H1 (cell line): ENCODE measurements around the gene NFIA. TPM values are rescaled to one million over a fixed set of nuclear protein-coding genes. Genes with fewer than 3 reads are reported as not detected.

Source experiments
- CTCF ChIA-PET: fragments of 300-600 bp; sonication (Branson Sonifier 250); formaldehyde crosslinking; loops from one replicate; lab custom pipeline; 2021; ENCODE audit not compliant: partially characterized antibody; lab: Charles Lee
- POLR2A ChIA-PET: fragments of 300-600 bp; sonication (Branson Sonifier 250); formaldehyde crosslinking; loops from one replicate; lab custom pipeline; 2021; ENCODE audit warnings: inconsistent platforms; ENCODE audit not compliant: partially characterized antibody; lab: Charles Lee
- DNase-seq, 2 experiments: peaks; one replicate each; pipeline versions ENCODE4 v3.0.0 to v3.0.0-alpha.2; 2010 to 2022; ENCODE audit warnings: low spot score in 2 of 2, low read depth in 1 of 2, mixed read lengths in 1 of 2
- FAIRE-seq: peaks from 2 replicates; lab custom pipeline; 2011; peaks lifted over from hg19 to GRCh38; lab: Jason Lieb, UNC
- H2AFZ ChIP-seq: 2 replicates; pipeline ENCODE4 v1.8.1; 2012; ENCODE audit warnings: low read length, inconsistent platforms
- H2AK5ac ChIP-seq: 2 replicates; pipeline ENCODE4 v1.6.1; 2013; ENCODE audit warnings: low read depth, low read length
- H2BK120ac ChIP-seq: replicated peaks from 2 replicates; pipeline ENCODE3; 2013; ENCODE audit warnings: low read depth, low read length, inconsistent platforms
- H2BK12ac ChIP-seq: 2 replicates; pipeline ENCODE4 v1.6.1; 2013; ENCODE audit warnings: low read depth, low read length
- H2BK15ac ChIP-seq: 2 replicates; pipeline ENCODE4 v1.6.1; 2013; ENCODE audit warnings: low read length
- H2BK20ac ChIP-seq: 2 replicates; pipeline ENCODE4 v1.6.1; 2013; ENCODE audit warnings: low read length
- H2BK5ac ChIP-seq: 2 replicates; pipeline ENCODE4 v1.6.1; 2013; ENCODE audit warnings: low read depth, low read length
- H3K14ac ChIP-seq: 2 replicates; pipeline ENCODE4 v1.6.1; 2013; ENCODE audit warnings: inconsistent platforms; ENCODE audit not compliant: insufficient read length
- H3K18ac ChIP-seq: 2 replicates; pipeline ENCODE4 v1.6.1; 2013; ENCODE audit warnings: low read length; ENCODE audit errors: extremely low read depth
- H3K23ac ChIP-seq: 2 replicates; pipeline ENCODE4 v1.6.1; 2013; ENCODE audit warnings: inconsistent platforms; ENCODE audit not compliant: insufficient read length
- H3K23me2 ChIP-seq: 2 replicates; pipeline ENCODE4 v1.6.1; 2013; ENCODE audit warnings: low read depth, low read length
- H3K27ac ChIP-seq: 2 replicates; pipeline ENCODE4 v1.6.1; 2011; ENCODE audit warnings: low read depth, low read length, inconsistent platforms
- H3K27me3 ChIP-seq, 4 experiments: replicated peaks in 1 of 4; 1 replicate in 1 of 4; 2 replicates in 3 of 4; pipeline versions ENCODE4 v1.6.1 to v1.8.1; 2011 to 2013; ENCODE audit warnings: low read length in 3 of 4, mild to moderate bottlenecking in 3 of 4, inconsistent platforms in 2 of 4, mixed read lengths in 2 of 4, moderate library complexity in 1 of 4; ENCODE audit not compliant: control insufficient read depth in 3 of 4, insufficient read depth in 3 of 4; ENCODE audit errors: extremely low read depth in 1 of 4
- H3K36me3 ChIP-seq, 4 experiments: 2 replicates each; pipeline versions ENCODE4 v1.6.1 to v1.8.1; 2011 to 2013; ENCODE audit warnings: mild to moderate bottlenecking in 4 of 4, low read length in 3 of 4, moderate library complexity in 2 of 4, control low read depth in 1 of 4, inconsistent platforms in 1 of 4; ENCODE audit not compliant: insufficient read depth in 4 of 4, control insufficient read depth in 2 of 4
- H3K4ac ChIP-seq: replicated peaks from 2 replicates; pipeline ENCODE3; 2013; ENCODE audit warnings: low read length, low read depth, mixed read lengths, inconsistent platforms; ENCODE audit not compliant: insufficient read length
- H3K4me1 ChIP-seq, 4 experiments: replicated peaks in 1 of 4; 1 replicate in 1 of 4; 2 replicates in 3 of 4; pipeline versions ENCODE4 v1.6.1 to v1.8.1; 2011 to 2013; ENCODE audit warnings: low read length in 3 of 4, inconsistent platforms in 2 of 4, mixed read lengths in 1 of 4; ENCODE audit not compliant: insufficient read depth in 4 of 4, control insufficient read depth in 3 of 4
- H3K4me2 ChIP-seq, 2 experiments: 2 replicates each; pipeline versions ENCODE4 v1.6.1 to v1.8.1; 2011 to 2013; ENCODE audit warnings: low read depth in 2 of 2, low read length in 2 of 2, control low read depth in 1 of 2, inconsistent platforms in 1 of 2, mild to moderate bottlenecking in 1 of 2; ENCODE audit not compliant: insufficient read depth in 1 of 2
- H3K4me3 ChIP-seq, 4 experiments: fragments of 200-600, 300-600 bp in 1 of 4; sonication (generic), shearing (Covaris generic), sonication (Bioruptor Twin) in 1 of 4; 2 replicates each; pipeline versions ENCODE4 v1.5.1 to v1.8.1; 2011 to 2016; ENCODE audit warnings: low read length in 4 of 4, low read depth in 3 of 4, control low read depth in 2 of 4, inconsistent platforms in 2 of 4, mild to moderate bottlenecking in 2 of 4, mixed read lengths in 1 of 4, moderate library complexity in 1 of 4; ENCODE audit not compliant: insufficient read depth in 2 of 4; ENCODE audit errors: extremely low read depth in 1 of 4
- H3K56ac ChIP-seq: replicated peaks from 2 replicates; pipeline ENCODE3; 2013; ENCODE audit warnings: low read depth, mild to moderate bottlenecking, mixed read lengths, low read length, inconsistent platforms; ENCODE audit not compliant: insufficient read length
- H3K79me1 ChIP-seq: 2 replicates; pipeline ENCODE4 v1.6.1; 2013; ENCODE audit warnings: low read depth, low read length, control low read depth
- H3K79me2 ChIP-seq, 2 experiments: 2 replicates each; pipeline versions ENCODE4 v1.6.1 to v1.8.1; 2012 to 2013; ENCODE audit warnings: low read length in 2 of 2, mild to moderate bottlenecking in 2 of 2, inconsistent platforms in 1 of 2; ENCODE audit not compliant: insufficient read depth in 2 of 2, control insufficient read depth in 1 of 2
- H3K9ac ChIP-seq, 4 experiments: replicated peaks in 1 of 4; 1 replicate in 1 of 4; 2 replicates in 3 of 4; pipeline versions ENCODE4 v1.6.1 to v1.8.1; 2011 to 2013; ENCODE audit warnings: low read depth in 3 of 4, low read length in 3 of 4, control low read depth in 2 of 4, mild to moderate bottlenecking in 2 of 4, moderate library complexity in 2 of 4, inconsistent platforms in 1 of 4; ENCODE audit errors: extremely low read depth in 1 of 4
- H3K9me3 ChIP-seq, 2 experiments: 2 replicates each; pipeline versions ENCODE4 v1.6.1 to v1.8.1; 2012 to 2013; ENCODE audit warnings: mild to moderate bottlenecking in 2 of 2, moderate library complexity in 2 of 2, control low read depth in 1 of 2, inconsistent platforms in 1 of 2, low read depth in 1 of 2, low read length in 1 of 2, mixed read lengths in 1 of 2; ENCODE audit not compliant: insufficient read depth in 2 of 2
- H4K20me1 ChIP-seq, 2 experiments: replicated peaks in 1 of 2; 2 replicates each; pipeline versions ENCODE3 to v1.8.1; 2011 to 2013; ENCODE audit warnings: inconsistent platforms in 2 of 2, low read length in 2 of 2, mild to moderate bottlenecking in 1 of 2; ENCODE audit not compliant: insufficient read depth in 2 of 2, control insufficient read depth in 1 of 2
- H4K5ac ChIP-seq: 2 replicates; pipeline ENCODE4 v1.6.1; 2013; ENCODE audit warnings: low read length, low read depth, mixed read lengths, inconsistent platforms; ENCODE audit not compliant: insufficient read length
- H4K8ac ChIP-seq: 2 replicates; pipeline ENCODE4 v1.8.0; 2013; ENCODE audit warnings: mild to moderate bottlenecking, moderate library complexity, low read length, inconsistent platforms; ENCODE audit not compliant: insufficient read depth; ENCODE audit errors: extremely low read depth
- H4K91ac ChIP-seq: replicated peaks from 2 replicates; pipeline ENCODE3; 2013; ENCODE audit warnings: low read length, mixed read lengths, inconsistent platforms; ENCODE audit not compliant: insufficient read length
- HDAC2 ChIP-seq, 2 experiments: fragments of 300-600 bp in 1 of 2; sonication (generic) in 1 of 2; IDR thresholded peaks; 2 replicates each; pipeline ENCODE4 v1.6.1; 2011 to 2012; ENCODE audit warnings: low read depth in 2 of 2, low read length in 2 of 2, mild to moderate bottlenecking in 2 of 2, moderate library complexity in 2 of 2, borderline replicate concordance in 1 of 2, inconsistent platforms in 1 of 2
- RFX5 ChIP-seq: IDR thresholded peaks from 2 replicates; pipeline ENCODE4 v1.6.1; 2011; ENCODE audit warnings: low read depth, low read length, improper control_type of control experiment, borderline replicate concordance
- WGBS, 2 experiments: shearing (Covaris generic) in 1 of 2; methylation state at CpG; one replicate each; pipeline versions ENCODE4 v1.1.6 to v1.1.7; 2013 to 2015; ENCODE audit warnings: low lambda C conversion rate in 2 of 2, mixed read lengths in 2 of 2, inconsistent platforms in 1 of 2, low coverage in 1 of 2, missing lambda C conversion rate in 1 of 2; ENCODE audit not compliant: insufficient replicate concordance in 2 of 2, insufficient coverage in 1 of 2, insufficient read length in 1 of 2; ENCODE audit errors: extremely low coverage in 1 of 2, missing lambda C conversion rate in 1 of 2; 5-methylcytosine and 5-hydroxymethylcytosine counted together
- polyA plus RNA-seq, 7 experiments: library from polyadenylated mRNA; depleted of rRNA in 3 of 7; stranded (reverse) in 5 of 7; unstranded in 2 of 7; fragments of >200 nt in 5 of 7; fragments of 200-250 nt in 2 of 7; gene quantifications; 1 replicate in 5 of 7; 2 replicates in 1 of 7; 4 replicates in 1 of 7; pipeline versions ENCODE4 v1.2.1 to v1.2.3, GENCODE V29; 2011 to 2013; ENCODE audit warnings: missing spikeins in 2 of 7, mixed read lengths in 2 of 7
- total RNA-seq: library from RNA; stranded (reverse); fragmentation: NEBNext Ultra II Directional; extraction: Animal tissue kit (Norgen Biotek cat#: 25700); gene quantifications from 2 replicates; pipeline ENCODE4 v1.2.1, GENCODE V29; 2021
- TF ChIP-seq, protein P1 (sequence below), 3 experiments: IDR thresholded peaks; 1 replicate in 2 of 3; 2 replicates in 1 of 3; pipeline versions ENCODE4 v1.5.1 to v1.6.1; 2011; ENCODE audit warnings: low read length in 3 of 3, mild to moderate bottlenecking in 3 of 3, inconsistent platforms in 2 of 3, low read depth in 1 of 3, moderate library complexity in 1 of 3; ENCODE audit not compliant: insufficient read depth in 1 of 3; ENCODE audit errors: control extremely low read depth in 1 of 3

NFIA gene
- total and polyA plus RNA-seq, 2 of the 8 experiments (the other 6 are each of a cell fraction or from before 2014, with no cell fraction given), result 1.8 to 2.3 TPM

DNA sequence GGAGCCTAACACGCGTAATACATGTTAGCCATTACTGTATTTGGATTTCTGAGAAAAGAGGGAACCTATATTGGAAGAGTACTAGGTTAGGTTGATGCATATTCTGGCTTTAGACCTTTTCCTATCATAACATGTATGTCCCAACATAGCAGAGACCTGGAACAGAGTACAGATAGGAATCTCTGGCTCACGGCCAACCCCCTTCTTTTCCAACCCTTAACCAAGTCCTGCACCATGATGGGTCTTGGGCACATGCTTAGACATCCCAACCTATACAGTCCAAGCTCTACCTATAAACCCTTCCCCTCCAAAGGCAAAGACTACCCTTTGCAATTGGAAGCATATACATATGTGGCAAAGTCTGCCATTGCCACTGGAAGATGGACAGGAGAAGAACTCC, 414.7 kb downstream of the NFIA start:
- H3K9ac ChIP-seq, result no peak overlapping the region
- no peak overlapping the region for H2BK5ac ChIP-seq
- H2AFZ ChIP-seq, result no peak overlapping the region
- ChIA-PET POLR2A (no interaction called here), CTCF (interaction anchor here (0.6 kb wide), 1 partner anchor 10 kb away, joined by 3 read pairs; no protein-coding TSS in a partner anchor)
- H2BK12ac ChIP-seq, result no peak overlapping the region
- H3K4me2 ChIP-seq, result no peak overlapping the region
- H3K4me1 ChIP-seq, result no peaks in the 10 kb centered on the region
- no peak overlapping the region for H4K5ac ChIP-seq
- TF ChIP-seq, protein P1, sequence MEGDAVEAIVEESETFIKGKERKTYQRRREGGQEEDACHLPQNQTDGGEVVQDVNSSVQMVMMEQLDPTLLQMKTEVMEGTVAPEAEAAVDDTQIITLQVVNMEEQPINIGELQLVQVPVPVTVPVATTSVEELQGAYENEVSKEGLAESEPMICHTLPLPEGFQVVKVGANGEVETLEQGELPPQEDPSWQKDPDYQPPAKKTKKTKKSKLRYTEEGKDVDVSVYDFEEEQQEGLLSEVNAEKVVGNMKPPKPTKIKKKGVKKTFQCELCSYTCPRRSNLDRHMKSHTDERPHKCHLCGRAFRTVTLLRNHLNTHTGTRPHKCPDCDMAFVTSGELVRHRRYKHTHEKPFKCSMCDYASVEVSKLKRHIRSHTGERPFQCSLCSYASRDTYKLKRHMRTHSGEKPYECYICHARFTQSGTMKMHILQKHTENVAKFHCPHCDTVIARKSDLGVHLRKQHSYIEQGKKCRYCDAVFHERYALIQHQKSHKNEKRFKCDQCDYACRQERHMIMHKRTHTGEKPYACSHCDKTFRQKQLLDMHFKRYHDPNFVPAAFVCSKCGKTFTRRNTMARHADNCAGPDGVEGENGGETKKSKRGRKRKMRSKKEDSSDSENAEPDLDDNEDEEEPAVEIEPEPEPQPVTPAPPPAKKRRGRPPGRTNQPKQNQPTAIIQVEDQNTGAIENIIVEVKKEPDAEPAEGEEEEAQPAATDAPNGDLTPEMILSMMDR (IDR thresholded peaks at IDR 0.05; ENCODE audit: control extremely low read depth in 1 of 3, insufficient read depth in 1 of 3, low read depth in 1 of 3, low read length in 3 of 3), result no peak
- TF ChIP-seq RFX5, result no peak
- TF ChIP-seq HDAC2 (IDR thresholded peaks at IDR 0.05; ENCODE audit: borderline replicate concordance in 1 of 2, low read depth in 2 of 2, low read length in 2 of 2), result no peak
- H4K20me1 ChIP-seq, result no peaks in the 10 kb centered on the region
- no peak overlapping the region for H3K56ac ChIP-seq
- no peak overlapping the region for H4K91ac ChIP-seq
- no peak overlapping the region for H3K4ac ChIP-seq
- FAIRE-seq, result no peak
- no peak overlapping the region for H3K4me3 ChIP-seq
- no peak for DNase-seq
- H2BK20ac ChIP-seq, result no peak overlapping the region
- H3K18ac ChIP-seq, result no peak overlapping the region
- WGBS, 2 experiments, result 86% methylated on average over 3 of the region's 3 CpGs; no CpG with 5 or more reads in 1 of the 2 experiments
- H2BK120ac ChIP-seq, result no peak overlapping the region
- H4K8ac ChIP-seq, result no peak overlapping the region
- no peak overlapping the region for H2BK15ac ChIP-seq
- no peak overlapping the region for H3K23ac ChIP-seq
- no peaks in the 10 kb centered on the region for H3K27me3 ChIP-seq
- H3K79me1 ChIP-seq, result no peaks in the 10 kb centered on the region
- no peak overlapping the region for H3K27ac ChIP-seq
- H3K79me2 ChIP-seq, result no peaks in the 10 kb centered on the region
- no peaks in the 10 kb centered on the region for H3K23me2 ChIP-seq
- H3K36me3 ChIP-seq, result no peaks in the 10 kb centered on the region
- no peak overlapping the region for H2AK5ac ChIP-seq
- no peak overlapping the region for H3K14ac ChIP-seq
- no peaks in the 10 kb centered on the region for H3K9me3 ChIP-seq
